WTC11 (cell line): ENCODE measurements around the gene FUBP3.

ENCODE experiments used
- CBFB ChIP-seq: sonication (generic); formaldehyde crosslinking; IDR thresholded peaks from 2 replicates; pipeline ENCODE4 v1.8.1; 2022; ENCODE audit warnings: mild to moderate bottlenecking, low read depth, missing genetic modification reagents
- CREB1 ChIP-seq: sonication (generic); formaldehyde crosslinking; IDR thresholded peaks from 2 replicates; pipeline ENCODE4 v1.8.0; 2023; ENCODE audit warnings: mild to moderate bottlenecking, missing genetic modification reagents
- CTCF ChIP-seq: fragments of 200-600 bp; IDR thresholded peaks from 2 replicates; pipeline ENCODE4 v1.8.0; 2022; ENCODE audit warnings: antibody characterized with exemption
- JUN ChIP-seq: sonication (generic); formaldehyde crosslinking; IDR thresholded peaks from 2 replicates; pipeline ENCODE4 v1.8.0; 2023; ENCODE audit warnings: mild to moderate bottlenecking, missing genetic modification reagents
- NR3C1 ChIP-seq: sonication (generic); formaldehyde crosslinking; conservative IDR thresholded peaks from 2 replicates; pipeline ENCODE4 v1.8.1; 2023; ENCODE audit warnings: low read depth, mild to moderate bottlenecking, missing genetic modification reagents
- PRDM15 ChIP-seq: sonication (generic); formaldehyde crosslinking; IDR thresholded peaks from 2 replicates; pipeline ENCODE4 v1.8.0; 2022; ENCODE audit warnings: missing genetic modification reagents
- SP1 ChIP-seq: sonication (generic); formaldehyde crosslinking; conservative IDR thresholded peaks from 2 replicates; pipeline ENCODE4 v1.8.1; 2022; ENCODE audit warnings: missing genetic modification reagents
- ZNF317 ChIP-seq: sonication (generic); formaldehyde crosslinking; IDR thresholded peaks from 2 replicates; pipeline ENCODE4 v1.8.1; 2023; ENCODE audit warnings: low read depth, mild to moderate bottlenecking, moderate library complexity, missing genetic modification reagents, borderline replicate concordance

GRCh38 chr9:130632841-130633240 lies 53.5 kb downstream of the FUBP3 start:
- no peak for TF ChIP-seq CBFB (CRISPR knock-in tag)
- no peak for TF ChIP-seq CREB1 (CRISPR knock-in tag)
- no peak for TF ChIP-seq CTCF
- no peak for TF ChIP-seq NR3C1 (CRISPR knock-in tag)
- no peak for TF ChIP-seq JUN (CRISPR knock-in tag)
- TF ChIP-seq ZNF317 (CRISPR knock-in tag), result no peak
- TF ChIP-seq SP1 (CRISPR knock-in tag), result no peak
- no peak for TF ChIP-seq PRDM15
